ENCODE data around the gene BOD1L1.

The BOD1L1 gene

DNA sequence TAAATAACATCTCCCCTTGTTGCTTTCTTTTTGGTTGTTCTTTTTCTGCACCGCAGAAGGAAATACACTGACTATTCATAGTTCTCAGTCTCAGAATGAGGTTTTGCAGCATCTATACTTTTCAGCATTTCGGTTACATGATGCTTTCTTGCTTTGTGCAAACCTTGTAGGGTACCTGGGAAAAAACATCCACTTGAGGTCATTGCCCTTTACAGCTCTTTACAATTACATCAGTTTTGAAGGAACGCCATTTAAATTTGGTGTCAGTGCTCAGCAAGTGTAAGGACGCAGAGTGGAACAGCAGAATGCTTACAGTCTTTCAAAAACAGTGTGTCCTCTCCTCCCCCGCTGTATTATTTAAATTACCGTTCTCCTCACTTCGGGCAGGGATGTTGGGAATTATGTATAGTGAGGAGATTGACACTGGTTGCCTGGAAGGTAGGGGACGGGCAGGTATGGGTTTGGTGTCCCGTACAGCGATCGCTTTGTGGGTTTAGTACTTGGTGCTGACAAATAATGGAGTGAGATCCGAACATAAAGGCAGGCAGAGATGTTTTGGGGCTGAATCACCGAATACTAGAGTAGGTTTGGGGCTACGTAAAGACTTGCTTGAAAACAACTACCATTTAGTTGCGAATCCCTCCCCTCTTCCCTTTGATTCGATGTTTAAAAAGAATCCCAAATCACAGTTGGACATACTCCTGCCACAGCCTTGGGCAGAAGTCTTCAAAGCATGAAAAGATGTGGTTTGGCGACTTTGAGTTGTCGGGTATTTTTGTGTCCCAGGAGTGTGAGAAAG, 81.2 kb downstream of the BOD1L1 start:
- DNase-seq (ENCODE audit: low spot score) = peak; percentile 39
- TF ChIP-seq, protein P1, sequence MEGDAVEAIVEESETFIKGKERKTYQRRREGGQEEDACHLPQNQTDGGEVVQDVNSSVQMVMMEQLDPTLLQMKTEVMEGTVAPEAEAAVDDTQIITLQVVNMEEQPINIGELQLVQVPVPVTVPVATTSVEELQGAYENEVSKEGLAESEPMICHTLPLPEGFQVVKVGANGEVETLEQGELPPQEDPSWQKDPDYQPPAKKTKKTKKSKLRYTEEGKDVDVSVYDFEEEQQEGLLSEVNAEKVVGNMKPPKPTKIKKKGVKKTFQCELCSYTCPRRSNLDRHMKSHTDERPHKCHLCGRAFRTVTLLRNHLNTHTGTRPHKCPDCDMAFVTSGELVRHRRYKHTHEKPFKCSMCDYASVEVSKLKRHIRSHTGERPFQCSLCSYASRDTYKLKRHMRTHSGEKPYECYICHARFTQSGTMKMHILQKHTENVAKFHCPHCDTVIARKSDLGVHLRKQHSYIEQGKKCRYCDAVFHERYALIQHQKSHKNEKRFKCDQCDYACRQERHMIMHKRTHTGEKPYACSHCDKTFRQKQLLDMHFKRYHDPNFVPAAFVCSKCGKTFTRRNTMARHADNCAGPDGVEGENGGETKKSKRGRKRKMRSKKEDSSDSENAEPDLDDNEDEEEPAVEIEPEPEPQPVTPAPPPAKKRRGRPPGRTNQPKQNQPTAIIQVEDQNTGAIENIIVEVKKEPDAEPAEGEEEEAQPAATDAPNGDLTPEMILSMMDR (IDR thresholded peaks at IDR 0.05; ENCODE audit: extremely low read depth, insufficient read depth, missing control alignments) = no peak
- in situ Hi-C loops (cut with MboI; ENCODE audit: low pct_unique_long_range_greater_than_20kb, low sequenced_read_pairs, unreplicated experiment) = loop anchor here (10.0 kb wide), 1 partner anchor 812 kb away; no protein-coding TSS in a partner anchor

DNA sequence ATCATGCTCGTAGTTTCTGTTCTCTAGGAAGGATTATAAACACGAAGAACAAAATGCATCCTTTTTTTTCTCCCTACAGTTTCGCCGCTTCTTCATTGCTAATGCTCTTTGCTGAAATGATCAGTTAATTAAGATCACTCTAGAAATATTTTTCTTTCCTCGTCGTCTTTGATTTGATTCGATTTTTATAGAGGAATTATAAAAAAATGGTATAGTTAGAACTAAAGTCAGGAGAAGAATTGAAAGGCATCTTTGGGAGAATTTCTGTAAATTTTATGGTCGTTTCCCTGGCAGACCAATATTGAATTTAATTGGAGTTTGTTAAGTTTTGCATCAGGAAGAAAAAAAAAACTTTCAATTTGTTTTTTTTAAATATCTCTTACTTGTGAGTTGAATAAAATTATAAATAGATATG, 82.1 kb downstream of the BOD1L1 start:
- TF ChIP-seq, protein P1 (IDR thresholded peaks at IDR 0.05; ENCODE audit: extremely low read depth, insufficient read depth, missing control alignments) = no peak
- in situ Hi-C loops (cut with MboI; ENCODE audit: low pct_unique_long_range_greater_than_20kb, low sequenced_read_pairs, unreplicated experiment) = loop anchor here (10.0 kb wide), 1 partner anchor 811 kb away; no protein-coding TSS in a partner anchor
- DNase-seq (ENCODE audit: low spot score) = no peak

DNA sequence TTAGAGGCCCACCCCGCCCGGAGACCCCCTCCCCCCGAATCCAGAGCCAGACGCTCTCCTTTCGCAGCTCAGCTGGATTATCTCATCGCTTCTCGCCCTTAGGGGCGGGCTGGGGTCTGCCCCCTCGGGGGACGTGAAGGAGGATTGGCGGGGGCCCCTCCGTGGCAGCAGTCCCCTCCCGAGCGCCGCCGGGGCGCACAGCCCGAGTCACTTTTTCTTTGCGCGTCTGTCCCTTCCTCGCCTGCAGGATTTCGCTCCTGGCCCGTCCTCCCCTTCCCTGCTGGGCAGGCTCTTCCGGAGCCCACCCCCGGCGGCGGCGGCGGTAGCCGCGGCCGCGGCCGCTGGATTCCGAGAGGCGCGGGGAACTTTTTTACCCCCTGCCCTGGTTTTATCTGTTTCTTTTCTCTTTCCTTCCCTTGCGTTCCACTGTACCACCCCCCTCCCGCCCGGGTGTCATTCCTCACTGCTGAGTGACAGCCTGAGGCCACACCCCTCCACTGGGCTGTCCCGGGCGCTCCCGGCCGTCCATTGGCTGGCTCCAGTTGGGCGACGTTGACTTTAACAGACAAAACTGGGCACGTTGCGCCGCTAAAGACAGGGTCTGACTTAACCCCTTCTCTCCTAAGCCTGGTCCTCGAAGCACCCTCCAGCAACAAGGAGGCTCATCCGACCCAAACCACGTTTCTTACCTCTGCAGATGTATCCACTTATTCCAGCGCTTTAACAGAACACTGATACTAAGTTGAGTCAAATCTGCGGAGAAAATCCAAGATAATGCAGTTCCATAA, 82.7 kb downstream of the BOD1L1 start:
- DNase-seq (ENCODE audit: low spot score) = peak; percentile 88
- TF ChIP-seq, protein P1 (IDR thresholded peaks at IDR 0.05; ENCODE audit: extremely low read depth, insufficient read depth, missing control alignments) = no peak
- in situ Hi-C loops (cut with MboI; ENCODE audit: low pct_unique_long_range_greater_than_20kb, low sequenced_read_pairs, unreplicated experiment) = loop anchor here (5.0 to 10.0 kb wide), 2 partner anchors 692 to 810 kb away; no protein-coding TSS in a partner anchor

DNA sequence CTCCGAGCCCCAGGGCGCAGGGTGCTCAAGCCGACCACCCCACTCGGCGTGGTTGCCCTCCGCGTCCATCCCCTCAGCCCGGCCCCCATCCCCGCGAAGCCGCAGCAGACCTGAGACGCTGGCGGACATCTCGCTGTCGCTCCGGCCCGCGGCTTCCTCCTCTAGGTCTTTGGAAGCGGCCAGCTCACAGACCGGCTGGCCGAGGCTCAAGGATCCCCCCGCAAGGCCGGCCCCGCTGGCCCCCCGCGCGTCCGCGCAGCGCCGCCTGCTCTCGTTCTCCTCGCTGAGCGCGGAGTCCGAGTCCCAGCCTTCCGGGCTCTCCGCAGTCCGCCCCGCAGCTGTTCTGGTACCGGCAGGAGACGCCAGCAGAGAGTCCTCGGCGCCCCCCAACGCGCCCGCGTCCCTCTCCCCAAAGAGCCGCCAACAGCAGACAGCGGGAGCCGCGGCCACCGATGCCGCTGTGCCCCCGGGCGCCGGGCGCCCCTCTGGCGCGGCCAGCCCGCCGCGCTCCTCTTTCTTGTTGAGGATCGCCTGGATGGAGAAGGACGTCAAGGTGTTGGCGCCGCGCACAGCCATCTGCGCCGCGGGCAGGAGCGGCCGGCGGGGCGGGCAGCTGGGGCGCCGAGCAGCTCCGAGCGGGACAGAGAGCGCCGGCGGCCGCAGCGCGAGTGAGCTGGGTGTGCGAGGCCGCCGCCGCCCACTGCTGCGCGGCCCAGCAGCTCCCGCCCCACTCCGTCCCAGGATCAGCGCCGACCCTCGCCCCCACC, 83.5 kb downstream of the BOD1L1 start, which contains the start of gene NKX3-2:
NKX3-2 (minus strand) TSS at position 670 of the 767 bp plus-strand sequence; CDS start at position 576, 94 bp downstream.
- in situ Hi-C loops (cut with MboI; ENCODE audit: low pct_unique_long_range_greater_than_20kb, low sequenced_read_pairs, unreplicated experiment) = loop anchor here (5.0 to 10.0 kb wide), 2 partner anchors 692 to 809 kb away; no protein-coding TSS in a partner anchor
- TF ChIP-seq, protein P1 (IDR thresholded peaks at IDR 0.05; ENCODE audit: extremely low read depth, insufficient read depth, missing control alignments) = no peak
- peak; percentile 60 for DNase-seq (ENCODE audit: low spot score)

DNA sequence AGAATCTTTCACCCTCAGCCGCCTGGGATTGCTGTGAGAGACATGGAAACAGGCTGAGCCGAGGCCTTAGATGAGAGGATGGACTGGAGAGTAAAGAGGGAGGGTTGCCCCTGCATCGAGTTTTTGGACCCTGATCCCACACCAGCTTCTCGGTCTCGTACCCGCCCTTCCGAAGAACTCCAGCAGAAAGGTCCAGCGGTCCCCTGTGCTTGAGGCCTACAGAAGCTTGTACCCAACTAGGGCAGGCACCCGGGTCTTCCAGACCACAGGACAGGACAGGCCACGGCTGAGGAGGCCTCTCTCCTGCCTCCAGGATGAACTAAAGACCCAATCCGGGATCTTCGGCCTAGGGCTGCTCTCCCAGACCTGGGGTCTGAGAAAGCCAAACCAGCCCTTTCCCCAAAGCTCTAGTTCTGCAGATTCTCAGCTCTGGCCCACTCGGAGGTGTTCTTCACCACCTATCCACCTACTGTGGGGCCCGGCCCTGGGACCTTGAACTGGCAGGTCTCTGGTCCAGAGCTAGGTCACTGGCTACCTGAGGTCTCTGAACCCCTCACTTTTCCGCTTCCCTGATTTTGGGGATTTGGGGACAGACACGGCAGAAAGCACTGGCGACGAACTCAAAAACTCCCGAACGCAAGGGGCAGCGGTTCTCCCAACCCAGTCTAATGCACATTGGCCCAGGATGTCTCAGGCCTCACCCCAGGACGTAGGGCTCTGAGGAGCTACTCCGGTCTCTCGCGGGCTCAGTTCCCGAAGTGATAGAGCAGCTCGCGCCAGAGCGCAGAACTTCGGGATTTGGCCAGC, 84.3 kb downstream of the BOD1L1 start:
- in situ Hi-C loops (cut with MboI; ENCODE audit: low pct_unique_long_range_greater_than_20kb, low sequenced_read_pairs, unreplicated experiment) = loop anchor here (5.0 to 10.0 kb wide), 2 partner anchors 691 to 808 kb away; no protein-coding TSS in a partner anchor
- TF ChIP-seq, protein P1 (IDR thresholded peaks at IDR 0.05; ENCODE audit: extremely low read depth, insufficient read depth, missing control alignments) = no peak
- peak; percentile 36 for DNase-seq (ENCODE audit: low spot score)

Measured in GM13977 (cell line).